HepG2 (cell line): ENCODE data around the gene SNAP23. TPM values are rescaled to one million over a fixed set of nuclear protein-coding genes. Genes with fewer than 3 reads are reported as not detected.

Source experiments
- ARNT ChIP-seq: fragments of 450-650 bp; IDR thresholded peaks from 2 replicates; pipeline ENCODE4 v1.6.1; 2017
- CC2D1A ChIP-seq: sonication (generic); formaldehyde crosslinking; IDR thresholded peaks from 2 replicates; pipeline ENCODE4 v1.8.1; 2023; ENCODE audit warnings: mild to moderate bottlenecking, missing genetic modification reagents
- CHD2 ChIP-seq: IDR thresholded peaks from 2 replicates; pipeline ENCODE4 v1.6.1; 2011; ENCODE audit warnings: low read depth, low read length, improper control_type of control experiment
- FOXJ3 ChIP-seq: sonication (generic); formaldehyde crosslinking; IDR thresholded peaks from 2 replicates; pipeline ENCODE4 v1.4.0; 2020; ENCODE audit warnings: missing genetic modification reagents, mild to moderate bottlenecking, borderline replicate concordance
- SMYD3 ChIP-seq: sonication (generic); formaldehyde crosslinking; IDR thresholded peaks from 2 replicates; pipeline ENCODE4 v1.8.1; 2023; ENCODE audit warnings: mild to moderate bottlenecking, missing genetic modification reagents
- ZFP37 ChIP-seq: sonication (generic); formaldehyde crosslinking; IDR thresholded peaks from 2 replicates; pipeline ENCODE4 v1.4.0; 2020; ENCODE audit warnings: missing genetic modification reagents, borderline replicate concordance
- ZKSCAN8 ChIP-seq: IDR thresholded peaks from 2 replicates; pipeline ENCODE4 v1.6.1; 2016; ENCODE audit warnings: borderline replicate concordance, missing genetic modification reagents, missing compliant biosample characterization
- ZNF253 ChIP-seq: sonication (generic); formaldehyde crosslinking; IDR thresholded peaks from 2 replicates; pipeline ENCODE4 v1.8.0; 2022; ENCODE audit warnings: mild to moderate bottlenecking, missing genetic modification reagents, borderline replicate concordance
- ZNF510 ChIP-seq: sonication (generic); formaldehyde crosslinking; IDR thresholded peaks from 2 replicates; pipeline ENCODE4 v1.4.0; 2020; ENCODE audit warnings: low read depth, mild to moderate bottlenecking, missing genetic modification reagents
- ZNF816 ChIP-seq: sonication (generic); formaldehyde crosslinking; IDR thresholded peaks from 2 replicates; pipeline ENCODE4 v1.8.0; 2022; ENCODE audit warnings: missing genetic modification reagents, mild to moderate bottlenecking, borderline replicate concordance
- polyA plus RNA-seq, 8 experiments: library from polyadenylated mRNA; depleted of rRNA in 3 of 8; stranded (reverse) in 7 of 8; unstranded in 1 of 8; fragments of >200 nt; fragmentation: Illumina TruSeq in 4 of 8; extraction: Trizol in 4 of 8; gene quantifications; 2 replicates each; pipeline versions ENCODE4 v1.2.1 to v1.2.3, GENCODE V29; 2011 to 2016; ENCODE audit warnings: low read depth in 4 of 8, missing spikeins in 1 of 8, mixed read lengths in 1 of 8; ENCODE audit not compliant: insufficient read depth in 1 of 8
- total RNA-seq, 5 experiments: library from RNA; depleted of rRNA; stranded (reverse); fragments of >200 nt; fragmentation: Illumina TruSeq; extraction: Trizol; gene quantifications; 2 replicates each; pipeline ENCODE4 v1.2.3, GENCODE V29; 2016; ENCODE audit warnings: low read depth in 1 of 5
- TF ChIP-seq, protein P1 (sequence below): sonication (generic); formaldehyde crosslinking; IDR thresholded peaks from 2 replicates; pipeline ENCODE4 v1.5.1; 2020; ENCODE audit warnings: missing genetic modification reagents, mild to moderate bottlenecking, borderline replicate concordance
- TF ChIP-seq, protein P2 (sequence below): sonication (generic); formaldehyde crosslinking; IDR thresholded peaks from 2 replicates; pipeline ENCODE4 v1.5.1; 2020; ENCODE audit warnings: mild to moderate bottlenecking, missing genetic modification reagents, moderate library complexity
- TF ChIP-seq, protein P3 (sequence below): sonication (generic); formaldehyde crosslinking; IDR thresholded peaks from 2 replicates; pipeline ENCODE4 v1.5.1; 2020; ENCODE audit warnings: missing genetic modification reagents, mild to moderate bottlenecking, borderline replicate concordance
- TF ChIP-seq, protein P4 (sequence below): sonication (generic); formaldehyde crosslinking; IDR thresholded peaks from 2 replicates; pipeline ENCODE4 v1.4.0; 2020; ENCODE audit warnings: mild to moderate bottlenecking, missing genetic modification reagents, borderline replicate concordance
- TF ChIP-seq, protein P5 (sequence below): sonication (generic); formaldehyde crosslinking; IDR thresholded peaks from 2 replicates; pipeline ENCODE4 v1.8.1; 2023; ENCODE audit warnings: mild to moderate bottlenecking, inconsistent platforms, moderate library complexity, missing genetic modification reagents, borderline replicate concordance
- TF ChIP-seq, protein P6 (sequence below): sonication (generic); formaldehyde crosslinking; IDR thresholded peaks from 2 replicates; pipeline ENCODE4 v1.4.0; 2020; ENCODE audit warnings: missing genetic modification reagents, borderline replicate concordance

Gene SNAP23
- total and polyA plus RNA-seq, 2 of the 13 experiments (the other 11 are each of a cell fraction or from before 2014, with no cell fraction given): 37.0 to 101 TPM

DNA sequence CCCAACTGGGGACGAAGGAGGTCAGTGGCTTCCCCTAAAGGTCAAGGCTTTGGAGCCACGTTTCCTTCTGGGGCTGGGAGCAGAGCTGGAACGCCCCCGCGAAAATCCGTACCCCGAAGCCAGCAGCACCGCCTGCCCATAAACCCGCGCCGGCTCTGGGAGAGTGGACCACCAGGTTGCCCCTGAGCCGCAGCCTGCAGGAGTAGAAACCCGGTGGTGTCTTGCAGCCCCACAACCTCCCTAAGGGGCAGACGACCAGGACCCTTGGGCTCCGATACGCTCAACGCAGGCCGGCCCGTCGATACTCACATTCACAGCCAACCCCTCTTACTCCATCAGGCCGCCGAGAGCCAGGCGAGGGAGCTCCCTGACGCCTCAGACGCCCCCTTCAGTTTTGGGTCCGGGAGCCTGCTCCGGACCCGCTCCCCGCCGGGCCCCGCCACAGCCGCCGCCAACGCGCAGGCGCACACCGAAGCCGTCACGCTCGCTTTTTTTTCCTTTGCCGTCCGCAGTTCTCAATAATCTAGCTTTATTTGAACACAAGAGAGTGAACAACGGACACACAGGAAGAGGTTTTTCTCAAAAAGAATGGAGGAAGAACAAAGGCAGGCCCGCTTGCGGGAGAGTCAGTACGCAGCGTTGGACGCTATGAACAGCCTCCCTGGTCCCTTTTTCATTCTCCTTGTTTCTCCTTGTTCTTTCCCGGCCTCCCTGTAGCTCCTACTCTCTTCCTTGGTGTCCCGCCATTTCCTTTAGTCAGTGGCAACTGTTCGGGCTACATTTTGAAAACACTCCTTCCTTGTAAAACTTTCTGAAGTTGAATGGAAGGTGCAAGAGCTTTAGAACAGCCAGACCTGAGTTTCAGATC, 4.5 kb upstream of the SNAP23 start, which contains the start of gene ZNF106 (continued):
- TF ChIP-seq, protein P1, sequence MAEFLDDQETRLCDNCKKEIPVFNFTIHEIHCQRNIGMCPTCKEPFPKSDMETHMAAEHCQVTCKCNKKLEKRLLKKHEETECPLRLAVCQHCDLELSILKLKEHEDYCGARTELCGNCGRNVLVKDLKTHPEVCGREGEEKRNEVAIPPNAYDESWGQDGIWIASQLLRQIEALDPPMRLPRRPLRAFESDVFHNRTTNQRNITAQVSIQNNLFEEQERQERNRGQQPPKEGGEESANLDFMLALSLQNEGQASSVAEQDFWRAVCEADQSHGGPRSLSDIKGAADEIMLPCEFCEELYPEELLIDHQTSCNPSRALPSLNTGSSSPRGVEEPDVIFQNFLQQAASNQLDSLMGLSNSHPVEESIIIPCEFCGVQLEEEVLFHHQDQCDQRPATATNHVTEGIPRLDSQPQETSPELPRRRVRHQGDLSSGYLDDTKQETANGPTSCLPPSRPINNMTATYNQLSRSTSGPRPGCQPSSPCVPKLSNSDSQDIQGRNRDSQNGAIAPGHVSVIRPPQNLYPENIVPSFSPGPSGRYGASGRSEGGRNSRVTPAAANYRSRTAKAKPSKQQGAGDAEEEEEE: no peak
- no peak for TF ChIP-seq ZNF253 (CRISPR knock-in tag)
- TF ChIP-seq ZNF816 (CRISPR knock-in tag): peak; percentile 96
- TF ChIP-seq, protein P2, sequence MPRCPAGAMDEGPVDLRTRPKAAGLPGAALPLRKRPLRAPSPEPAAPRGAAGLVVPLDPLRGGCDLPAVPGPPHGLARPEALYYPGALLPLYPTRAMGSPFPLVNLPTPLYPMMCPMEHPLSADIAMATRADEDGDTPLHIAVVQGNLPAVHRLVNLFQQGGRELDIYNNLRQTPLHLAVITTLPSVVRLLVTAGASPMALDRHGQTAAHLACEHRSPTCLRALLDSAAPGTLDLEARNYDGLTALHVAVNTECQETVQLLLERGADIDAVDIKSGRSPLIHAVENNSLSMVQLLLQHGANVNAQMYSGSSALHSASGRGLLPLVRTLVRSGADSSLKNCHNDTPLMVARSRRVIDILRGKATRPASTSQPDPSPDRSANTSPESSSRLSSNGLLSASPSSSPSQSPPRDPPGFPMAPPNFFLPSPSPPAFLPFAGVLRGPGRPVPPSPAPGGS: peak; percentile 82; the same call in 1 of the 2 replicates
- peak; percentile 89 for TF ChIP-seq ZFP37 (CRISPR knock-in tag)
- TF ChIP-seq, protein P3, sequence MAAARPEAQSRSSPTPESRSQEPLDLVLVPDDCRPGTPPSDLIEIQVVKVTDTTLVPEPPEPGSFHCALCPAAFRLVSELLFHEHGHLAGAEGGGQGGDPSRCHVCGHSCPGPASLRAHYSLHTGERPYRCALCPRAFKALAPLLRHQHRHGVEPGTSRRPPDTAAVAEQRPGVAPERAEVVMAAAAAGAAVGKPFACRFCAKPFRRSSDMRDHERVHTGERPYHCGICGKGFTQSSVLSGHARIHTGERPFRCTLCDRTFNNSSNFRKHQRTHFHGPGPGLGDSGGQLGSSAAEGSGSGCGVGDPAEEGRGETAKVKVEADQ (CRISPR knock-in tag): no peak; the same call in 1 of the 2 replicates
- no peak for TF ChIP-seq ZNF510 (CRISPR knock-in tag)
- TF ChIP-seq ARNT: no peak
- TF ChIP-seq, protein P4, sequence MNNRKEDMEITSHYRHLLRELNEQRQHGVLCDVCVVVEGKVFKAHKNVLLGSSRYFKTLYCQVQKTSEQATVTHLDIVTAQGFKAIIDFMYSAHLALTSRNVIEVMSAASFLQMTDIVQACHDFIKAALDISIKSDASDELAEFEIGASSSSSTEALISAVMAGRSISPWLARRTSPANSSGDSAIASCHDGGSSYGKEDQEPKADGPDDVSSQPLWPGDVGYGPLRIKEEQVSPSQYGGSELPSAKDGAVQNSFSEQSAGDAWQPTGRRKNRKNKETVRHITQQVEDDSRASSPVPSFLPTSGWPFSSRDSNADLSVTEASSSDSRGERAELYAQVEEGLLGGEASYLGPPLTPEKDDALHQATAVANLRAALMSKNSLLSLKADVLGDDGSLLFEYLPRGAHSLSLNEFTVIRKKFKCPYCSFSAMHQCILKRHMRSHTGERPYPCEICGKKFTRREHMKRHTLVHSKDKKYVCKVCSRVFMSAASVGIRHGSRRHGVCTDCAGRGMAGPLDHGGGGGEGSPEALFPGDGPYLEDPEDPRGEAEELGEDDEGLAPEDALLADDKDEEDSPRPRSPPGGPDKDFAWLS (CRISPR knock-in tag): no peak
- 0 out of 2 replicates have a peak, but pooled peaks have one; percentile 78 for TF ChIP-seq SMYD3 (CRISPR knock-in tag)
- TF ChIP-seq, protein P5, sequence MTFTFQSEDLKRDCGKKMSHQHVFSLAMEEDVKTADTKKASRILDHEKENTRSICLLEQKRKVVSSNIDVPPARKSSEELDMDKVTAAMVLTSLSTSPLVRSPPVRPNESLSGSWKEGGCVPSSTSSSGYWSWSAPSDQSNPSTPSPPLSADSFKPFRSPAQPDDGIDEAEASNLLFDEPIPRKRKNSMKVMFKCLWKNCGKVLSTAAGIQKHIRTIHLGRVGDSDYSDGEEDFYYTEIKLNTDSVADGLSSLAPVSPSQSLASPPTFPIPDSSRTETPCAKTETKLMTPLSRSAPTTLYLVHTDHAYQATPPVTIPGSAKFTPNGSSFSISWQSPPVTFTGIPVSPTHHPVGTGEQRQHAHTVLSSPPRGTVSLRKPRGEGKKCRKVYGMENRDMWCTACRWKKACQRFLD (CRISPR knock-in tag): no peak
- TF ChIP-seq FOXJ3 (CRISPR knock-in tag): peak; percentile 84; the same call in 1 of the 2 replicates
- no peak for TF ChIP-seq CC2D1A (CRISPR knock-in tag)
- TF ChIP-seq CHD2: no peak
- TF ChIP-seq, protein P6, sequence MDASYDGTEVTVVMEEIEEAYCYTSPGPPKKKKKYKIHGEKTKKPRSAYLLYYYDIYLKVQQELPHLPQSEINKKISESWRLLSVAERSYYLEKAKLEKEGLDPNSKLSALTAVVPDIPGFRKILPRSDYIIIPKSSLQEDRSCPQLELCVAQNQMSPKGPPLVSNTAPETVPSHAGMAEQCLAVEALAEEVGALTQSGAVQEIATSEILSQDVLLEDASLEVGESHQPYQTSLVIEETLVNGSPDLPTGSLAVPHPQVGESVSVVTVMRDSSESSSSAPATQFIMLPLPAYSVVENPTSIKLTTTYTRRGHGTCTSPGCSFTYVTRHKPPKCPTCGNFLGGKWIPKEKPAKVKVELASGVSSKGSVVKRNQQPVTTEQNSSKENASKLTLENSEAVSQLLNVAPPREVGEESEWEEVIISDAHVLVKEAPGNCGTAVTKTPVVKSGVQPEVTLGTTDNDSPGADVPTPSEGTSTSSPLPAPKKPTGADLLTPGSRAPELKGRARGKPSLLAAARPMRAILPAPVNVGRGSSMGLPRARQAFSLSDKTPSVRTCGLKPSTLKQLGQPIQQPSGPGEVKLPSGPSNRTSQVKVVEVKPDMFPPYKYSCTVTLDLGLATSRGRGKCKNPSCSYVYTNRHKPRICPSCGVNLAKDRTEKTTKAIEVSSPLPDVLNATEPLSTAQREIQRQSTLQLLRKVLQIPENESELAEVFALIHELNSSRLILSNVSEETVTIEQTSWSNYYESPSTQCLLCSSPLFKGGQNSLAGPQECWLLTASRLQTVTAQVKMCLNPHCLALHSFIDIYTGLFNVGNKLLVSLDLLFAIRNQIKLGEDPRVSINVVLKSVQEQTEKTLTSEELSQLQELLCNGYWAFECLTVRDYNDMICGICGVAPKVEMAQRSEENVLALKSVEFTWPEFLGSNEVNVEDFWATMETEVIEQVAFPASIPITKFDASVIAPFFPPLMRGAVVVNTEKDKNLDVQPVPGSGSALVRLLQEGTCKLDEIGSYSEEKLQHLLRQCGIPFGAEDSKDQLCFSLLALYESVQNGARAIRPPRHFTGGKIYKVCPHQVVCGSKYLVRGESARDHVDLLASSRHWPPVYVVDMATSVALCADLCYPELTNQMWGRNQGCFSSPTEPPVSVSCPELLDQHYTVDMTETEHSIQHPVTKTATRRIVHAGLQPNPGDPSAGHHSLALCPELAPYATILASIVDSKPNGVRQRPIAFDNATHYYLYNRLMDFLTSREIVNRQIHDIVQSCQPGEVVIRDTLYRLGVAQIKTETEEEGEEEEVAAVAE: no peak
- TF ChIP-seq ZKSCAN8 (CRISPR knock-in tag): no peak
